ENCODE measurements around the gene SOBP. TPM values are rescaled to one million over a fixed set of nuclear protein-coding genes. Genes with fewer than 3 reads are reported as not detected.

The SOBP gene
- total RNA-seq, 1 donor from 2014 or later = 0.27 TPM

GRCh38 chr6:107485157-107485556 lies 4.8 kb upstream of the SOBP start:
- intact Hi-C loops (cut with micrococcal nuclease) = loop anchor here (5.0 kb wide), 1 partner anchor 152 kb away; no protein-coding TSS in a partner anchor

DNA sequence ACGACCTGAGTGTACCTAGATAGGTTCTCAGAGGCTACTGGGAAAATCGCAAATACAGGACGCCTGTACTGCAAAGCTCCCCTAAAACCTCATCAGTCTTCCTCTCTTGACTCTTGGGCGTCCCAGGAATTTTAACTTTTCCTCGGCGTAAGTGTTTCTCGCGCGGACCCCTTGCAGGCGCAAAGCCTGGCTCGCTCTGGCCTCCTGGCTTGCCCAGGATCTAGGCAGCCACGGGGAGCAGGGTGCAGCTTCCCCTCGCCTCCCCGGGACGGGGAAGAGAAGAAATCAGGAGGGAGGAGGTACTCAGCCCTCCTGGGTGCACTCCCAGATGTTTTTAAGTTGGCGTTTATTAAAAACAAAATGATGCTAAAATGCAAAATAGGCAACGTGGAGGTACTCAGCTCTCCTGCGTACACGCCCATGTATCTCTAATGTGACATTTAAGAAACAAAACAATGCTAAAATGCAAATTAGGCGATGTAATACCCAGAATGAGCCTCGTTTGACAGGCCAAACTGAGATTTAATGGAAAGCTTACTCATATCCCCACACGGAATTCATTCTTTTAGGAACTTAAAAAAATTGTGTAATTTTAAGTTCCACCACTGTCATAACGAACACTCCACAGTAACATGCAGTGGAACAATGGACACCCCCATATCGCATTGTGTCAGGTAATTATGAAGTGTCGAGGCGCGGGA lies 1.6 kb upstream of the SOBP start:
- intact Hi-C loops (cut with micrococcal nuclease) = loop anchor here (1.0 to 5.0 kb wide), 2 partner anchors 29 to 149 kb away; partner anchors contain the start of gene PDSS2

DNA sequence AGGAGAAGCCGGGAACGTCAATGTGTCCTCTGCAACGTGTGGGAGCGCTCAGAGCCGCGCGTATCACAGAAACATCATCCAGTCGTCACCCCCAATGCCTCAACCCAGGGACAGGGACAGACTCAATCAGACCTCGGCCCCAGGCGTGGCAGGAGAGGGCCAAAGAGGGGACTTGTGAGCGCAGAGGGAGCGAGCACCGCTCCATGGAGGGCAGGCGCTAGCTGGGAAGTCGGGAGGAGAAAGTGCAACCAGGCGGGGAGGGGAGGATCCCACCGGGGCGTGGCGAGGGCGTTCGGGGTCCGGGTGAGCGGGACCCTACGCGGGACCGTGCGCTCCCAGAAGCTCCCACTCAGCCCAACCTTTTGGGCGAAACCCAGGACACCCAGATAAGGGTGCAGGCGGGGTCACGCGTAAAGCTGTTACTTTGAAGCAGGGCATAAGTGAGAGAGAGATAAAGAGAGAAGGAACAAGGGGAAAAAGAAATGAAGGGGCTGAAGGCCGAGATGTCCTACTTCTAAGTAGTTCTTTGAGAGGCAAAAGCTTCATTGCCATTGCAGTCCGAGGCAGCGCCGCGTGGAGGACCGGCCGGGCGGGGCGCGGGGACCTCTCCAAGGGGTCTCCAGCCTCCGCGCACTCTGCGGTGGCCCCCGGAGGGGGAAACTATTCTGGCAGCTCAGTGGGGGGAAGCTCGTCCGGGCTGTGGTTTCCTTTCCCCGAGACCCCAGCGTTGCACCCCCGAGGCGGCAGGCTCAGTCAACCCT lies 862 bp upstream of the SOBP start:
- intact Hi-C loops (cut with micrococcal nuclease) = loop anchor here (1.0 to 5.0 kb wide), 2 partner anchors 30 to 148 kb away; partner anchors contain the start of gene PDSS2

GRCh38 chr6:107490566-107491137 lies 735 bp downstream of the SOBP start:
- intact Hi-C loops (cut with micrococcal nuclease) = loop anchor here (2.0 to 5.0 kb wide), 2 partner anchors 167 to 678 kb away; no protein-coding TSS in a partner anchor

GRCh38 chr6:107491138-107491609 lies 1.3 kb downstream of the SOBP start:
- intact Hi-C loops (cut with micrococcal nuclease) = loop anchor here (2.0 to 5.0 kb wide), 2 partner anchors 166 to 678 kb away; no protein-coding TSS in a partner anchor

DNA sequence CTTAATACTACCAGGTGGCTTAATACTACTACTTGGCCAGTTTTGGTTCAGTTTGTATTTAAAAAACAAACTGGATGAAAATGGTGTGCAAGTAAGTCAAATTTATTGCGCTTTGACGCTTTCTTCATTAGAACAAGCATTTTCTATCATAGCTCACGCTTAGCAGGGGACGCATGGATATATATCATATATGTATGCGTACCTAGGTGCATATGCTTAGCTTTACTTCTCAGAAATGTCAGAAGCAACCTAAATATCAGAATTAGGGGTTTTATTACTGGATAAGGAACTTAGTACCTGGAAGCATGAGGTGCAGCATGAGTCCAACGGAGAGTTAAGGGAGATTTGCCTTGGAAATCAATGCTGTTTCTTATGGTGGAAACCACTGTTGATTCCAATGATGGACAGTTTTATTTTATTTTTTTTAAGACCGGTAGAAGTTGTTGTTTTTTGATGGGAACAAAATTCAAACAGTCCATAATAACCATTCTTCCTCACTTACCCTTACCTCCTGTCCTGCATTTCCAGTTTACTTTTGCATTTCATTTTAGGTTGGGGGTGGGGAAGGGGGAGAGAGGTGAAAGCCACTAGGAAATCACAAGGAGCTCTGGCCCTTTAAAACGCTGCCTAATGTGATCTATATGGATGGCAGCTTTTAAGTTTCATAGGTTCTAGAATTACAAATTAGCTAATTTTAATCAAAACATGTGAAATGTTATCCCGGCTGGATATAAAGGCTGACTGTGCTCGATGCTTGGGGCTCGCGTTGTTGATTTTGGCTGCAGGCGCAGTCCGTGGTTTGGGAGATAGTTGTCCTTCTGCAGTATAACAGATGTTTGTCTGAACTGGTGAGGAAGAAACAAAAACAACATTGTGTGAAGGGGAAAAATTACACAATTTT lies 2.1 kb downstream of the SOBP start:
- intact Hi-C loops (cut with micrococcal nuclease) = loop anchor here (2.0 to 5.0 kb wide), 2 partner anchors 165 to 677 kb away; no protein-coding TSS in a partner anchor

DNA sequence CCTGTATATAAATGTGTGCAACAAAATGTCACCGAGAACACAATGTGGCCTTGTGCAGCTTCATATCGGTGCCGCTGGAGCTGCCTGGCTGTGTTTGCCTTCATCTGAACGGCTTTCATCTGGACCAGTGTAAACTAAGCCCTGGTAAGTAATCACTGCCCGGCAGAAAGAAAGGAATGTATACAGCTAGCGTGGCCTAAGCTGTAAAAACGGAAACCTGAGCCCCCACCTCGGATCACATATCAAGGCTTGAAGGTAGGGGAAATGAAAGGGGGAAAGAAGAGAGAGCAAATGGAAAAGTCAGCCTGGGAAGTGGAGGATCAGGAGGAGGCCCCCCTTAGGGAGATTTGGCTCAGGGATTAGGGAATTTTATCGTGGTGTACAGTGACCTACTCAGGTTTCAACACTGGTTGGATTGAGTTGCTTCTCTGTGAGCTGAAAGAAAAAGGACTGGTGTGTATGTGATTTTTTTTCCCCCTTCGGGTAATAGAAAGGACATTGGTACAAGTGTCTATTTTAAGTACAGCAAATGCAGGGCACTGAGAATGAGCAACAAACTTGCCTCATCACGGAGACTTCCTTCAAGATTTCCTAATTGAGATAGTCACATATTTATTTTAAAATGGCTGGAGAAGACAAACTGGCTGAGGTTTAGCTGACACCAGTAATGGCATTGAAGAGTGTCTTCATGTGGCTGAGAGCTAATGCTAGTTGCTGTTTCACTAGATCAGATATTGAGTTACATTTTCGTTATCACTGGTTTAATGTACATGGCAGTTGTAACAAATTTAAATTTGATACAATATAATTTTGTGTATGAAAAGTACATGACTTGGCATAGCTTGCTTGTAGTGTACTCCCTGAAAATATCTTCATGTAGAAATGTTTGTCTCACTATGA lies 3.5 kb downstream of the SOBP start:
- intact Hi-C loops (cut with micrococcal nuclease) = loop anchor here (5.0 kb wide), 1 partner anchor 164 kb away; no protein-coding TSS in a partner anchor

DNA sequence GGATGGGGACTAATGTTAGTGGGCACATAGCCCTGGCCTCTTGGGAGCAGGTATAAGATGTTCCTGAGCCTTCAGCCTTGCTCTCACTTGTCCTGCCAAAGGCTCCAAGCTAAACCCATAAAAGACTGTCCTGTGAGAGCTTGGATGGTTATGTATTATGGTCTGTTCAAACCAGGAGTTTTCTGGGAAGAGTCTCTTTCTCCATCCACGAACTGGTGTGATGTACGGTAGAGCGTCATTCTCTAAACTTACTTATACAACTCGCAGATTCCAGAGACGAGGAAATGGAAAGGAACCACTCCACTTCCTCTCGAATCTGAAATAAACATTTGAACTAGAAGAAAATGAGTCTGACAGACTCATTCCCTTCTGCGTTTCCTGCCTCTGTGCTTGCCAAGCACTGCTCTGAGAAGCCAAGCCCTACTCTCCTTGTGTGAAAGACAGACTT lies 5.3 kb downstream of the SOBP start:
- intact Hi-C loops (cut with micrococcal nuclease) = no loop called here

DNA sequence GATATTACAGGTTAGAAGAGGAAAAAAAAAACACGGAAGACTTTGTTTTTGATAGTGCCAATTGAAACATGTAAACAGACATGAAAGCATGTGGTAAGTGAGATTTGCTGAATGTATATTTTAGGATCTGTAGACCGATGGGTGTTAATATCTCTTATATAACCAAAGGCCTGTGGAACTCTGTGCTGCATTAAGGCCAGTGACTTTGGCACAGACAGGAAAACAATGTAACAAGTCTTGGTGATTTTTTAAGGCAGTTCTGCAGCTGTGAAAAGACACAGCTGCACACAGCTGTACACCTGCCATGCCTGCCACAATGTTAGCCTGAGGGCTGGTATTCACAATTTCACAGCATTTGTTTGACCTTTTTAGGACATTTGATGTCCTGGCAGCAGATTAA lies 6.1 kb downstream of the SOBP start:
- intact Hi-C loops (cut with micrococcal nuclease) = no loop called here

- intact Hi-C loops (cut with micrococcal nuclease) = no loop called here
Measured at GRCh38 chr6:107496892-107497684, 7.2 kb downstream of the SOBP start.

- intact Hi-C loops (cut with micrococcal nuclease) = no loop called here
Measured at GRCh38 chr6:107504270-107505026, 14.5 kb downstream of the SOBP start.

- intact Hi-C loops (cut with micrococcal nuclease) = no loop called here
Measured at GRCh38 chr6:107506145-107506544, 16.2 kb downstream of the SOBP start.

DNA sequence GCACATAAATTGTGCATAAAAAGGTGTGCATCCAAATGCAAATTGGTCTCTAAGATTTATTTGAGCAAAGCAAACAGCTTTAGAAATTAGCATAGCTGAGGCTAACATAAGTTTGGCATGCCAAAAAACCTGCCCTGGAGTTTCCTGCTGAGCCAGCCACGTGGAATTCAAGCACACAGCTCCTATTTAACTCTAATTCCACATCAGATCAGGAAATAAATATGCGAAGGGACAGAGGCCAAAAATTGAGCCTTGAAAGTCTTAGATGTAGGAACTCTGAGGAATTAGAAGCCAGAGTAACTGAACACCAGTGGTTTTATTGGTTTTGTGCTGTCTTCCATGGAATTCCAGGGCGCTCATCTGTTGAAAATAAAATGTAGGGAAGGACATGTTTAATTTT lies 19.6 kb downstream of the SOBP start:
- intact Hi-C loops (cut with micrococcal nuclease) = no loop called here

- intact Hi-C loops (cut with micrococcal nuclease) = no loop called here
Measured at GRCh38 chr6:107510108-107510507, 20.2 kb downstream of the SOBP start.

DNA sequence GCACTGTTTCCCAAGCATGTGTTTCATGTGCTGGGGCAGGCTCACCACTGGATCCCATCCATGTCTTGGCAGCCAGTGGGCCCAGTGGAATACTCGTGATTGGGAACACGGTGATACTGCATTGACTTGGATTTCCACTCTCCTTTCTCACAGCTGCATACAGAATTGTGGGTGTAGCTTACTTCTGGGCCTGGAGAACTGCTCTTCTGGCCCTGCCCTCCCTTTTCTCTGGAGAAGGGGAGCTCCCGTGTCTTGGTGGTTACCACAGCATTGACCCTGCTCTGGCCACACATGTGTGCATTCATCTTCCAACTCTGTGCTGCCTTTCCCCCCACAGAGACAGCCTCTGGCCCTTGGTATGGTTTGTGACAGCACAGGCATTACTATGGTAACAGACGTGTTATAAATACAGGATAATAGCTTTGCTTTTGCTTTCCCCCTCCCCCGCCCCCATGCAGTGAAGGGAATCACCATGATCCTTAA lies 21.6 kb downstream of the SOBP start:
- intact Hi-C loops (cut with micrococcal nuclease) = no loop called here

DNA sequence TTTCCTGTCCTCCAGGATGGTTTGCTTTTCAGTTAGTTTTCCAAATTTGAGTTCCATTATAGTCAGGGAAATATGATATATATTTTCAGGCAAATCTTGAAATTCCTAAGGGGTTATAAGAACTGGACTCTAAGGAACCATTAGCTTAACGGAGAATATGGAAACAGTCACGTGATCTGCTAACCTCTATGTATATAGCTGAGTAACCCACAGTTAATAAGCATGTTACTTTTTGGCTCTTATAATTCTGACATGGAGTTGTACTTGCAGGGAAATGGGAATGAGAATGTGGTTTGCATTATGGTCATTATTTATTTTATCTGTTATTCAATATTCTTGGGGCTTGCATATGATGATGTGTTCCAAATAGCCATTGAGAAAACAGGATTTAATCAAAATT lies 23.3 kb downstream of the SOBP start:
- intact Hi-C loops (cut with micrococcal nuclease) = no loop called here

DNA sequence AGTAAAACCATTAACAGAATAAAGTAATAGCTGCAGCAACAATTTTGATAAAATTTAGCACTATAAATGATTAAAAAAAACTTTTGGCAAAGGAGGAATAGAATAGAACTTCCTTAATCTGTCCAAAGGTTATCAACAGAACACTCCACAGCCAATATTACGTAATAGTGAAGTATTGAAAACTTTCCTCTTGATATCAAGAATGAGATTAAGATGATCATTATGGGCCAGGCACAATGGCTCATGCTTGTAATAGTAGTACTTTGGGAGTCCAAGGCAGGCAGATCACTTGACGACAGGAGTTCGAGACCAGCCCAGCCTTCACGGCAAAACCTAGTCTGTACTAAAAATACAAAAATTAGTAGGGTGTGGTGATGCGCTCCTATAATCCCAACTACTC lies 26.0 kb downstream of the SOBP start:
- intact Hi-C loops (cut with micrococcal nuclease) = no loop called here

- intact Hi-C loops (cut with micrococcal nuclease) = no loop called here
Measured at GRCh38 chr6:107517274-107517673, 27.4 kb downstream of the SOBP start.

Data from T-helper 1 cell treated with Interleukin-12 subunit alpha and Interleukin-12 subunit beta and Interleukin-4 antibody, amounts not matched to agents 30 ng/mL and 1 ng/mL, for 36 hours (primary cell).